GM12873 (cell line): ENCODE measurements around the gene DNAL1.

Experiments used
- TF ChIP-seq, protein P1 (sequence below): IDR thresholded peaks from 2 replicates; pipeline ENCODE4 v1.5.1; 2012; ENCODE audit warnings: low read depth, mild to moderate bottlenecking, moderate library complexity, low read length, control low read depth; ENCODE audit not compliant: insufficient read depth; ENCODE audit errors: missing control alignments

DNAL1 gene

DNA sequence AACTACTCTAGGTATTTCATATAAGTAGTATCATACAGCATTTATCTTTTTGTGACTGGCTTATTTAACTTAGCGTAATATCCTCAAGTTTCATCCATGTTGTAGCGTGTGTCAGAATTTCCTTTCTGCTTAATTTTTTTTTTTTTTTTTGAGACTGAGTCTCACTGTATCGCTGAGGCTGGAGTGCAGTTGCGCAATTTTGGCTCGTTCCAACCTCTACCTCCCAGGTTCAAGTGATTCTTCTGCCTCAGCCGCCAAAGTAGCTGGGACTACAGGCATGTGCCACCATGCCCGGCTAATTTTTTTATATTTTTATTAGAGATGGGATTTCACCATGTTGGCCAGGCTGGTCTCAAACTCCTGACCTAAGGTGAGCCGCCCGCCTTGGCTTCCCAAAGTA, 40.5 kb downstream of the DNAL1 start:
- TF ChIP-seq, protein P1, sequence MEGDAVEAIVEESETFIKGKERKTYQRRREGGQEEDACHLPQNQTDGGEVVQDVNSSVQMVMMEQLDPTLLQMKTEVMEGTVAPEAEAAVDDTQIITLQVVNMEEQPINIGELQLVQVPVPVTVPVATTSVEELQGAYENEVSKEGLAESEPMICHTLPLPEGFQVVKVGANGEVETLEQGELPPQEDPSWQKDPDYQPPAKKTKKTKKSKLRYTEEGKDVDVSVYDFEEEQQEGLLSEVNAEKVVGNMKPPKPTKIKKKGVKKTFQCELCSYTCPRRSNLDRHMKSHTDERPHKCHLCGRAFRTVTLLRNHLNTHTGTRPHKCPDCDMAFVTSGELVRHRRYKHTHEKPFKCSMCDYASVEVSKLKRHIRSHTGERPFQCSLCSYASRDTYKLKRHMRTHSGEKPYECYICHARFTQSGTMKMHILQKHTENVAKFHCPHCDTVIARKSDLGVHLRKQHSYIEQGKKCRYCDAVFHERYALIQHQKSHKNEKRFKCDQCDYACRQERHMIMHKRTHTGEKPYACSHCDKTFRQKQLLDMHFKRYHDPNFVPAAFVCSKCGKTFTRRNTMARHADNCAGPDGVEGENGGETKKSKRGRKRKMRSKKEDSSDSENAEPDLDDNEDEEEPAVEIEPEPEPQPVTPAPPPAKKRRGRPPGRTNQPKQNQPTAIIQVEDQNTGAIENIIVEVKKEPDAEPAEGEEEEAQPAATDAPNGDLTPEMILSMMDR: no peak

DNA sequence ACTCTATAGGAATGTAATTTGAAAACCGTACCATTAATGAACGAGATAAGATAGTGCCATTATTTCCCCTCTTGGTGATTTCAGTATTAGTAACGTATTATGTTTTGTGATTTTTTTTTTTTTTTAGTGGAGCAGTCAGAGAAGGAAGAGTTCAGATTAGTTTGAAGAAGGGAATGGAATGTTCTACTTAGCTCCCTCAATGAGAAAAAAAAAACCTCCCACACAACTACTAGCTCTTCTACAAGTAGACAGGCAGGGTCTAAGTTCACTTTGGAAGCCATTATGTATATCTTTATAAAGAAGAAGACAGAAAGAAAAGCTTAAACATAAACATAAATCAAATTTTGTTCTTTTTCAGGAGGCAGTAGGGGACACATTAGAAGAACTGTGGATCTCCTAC, 42.1 kb downstream of the DNAL1 start:
- TF ChIP-seq, protein P1: no peak

DNA sequence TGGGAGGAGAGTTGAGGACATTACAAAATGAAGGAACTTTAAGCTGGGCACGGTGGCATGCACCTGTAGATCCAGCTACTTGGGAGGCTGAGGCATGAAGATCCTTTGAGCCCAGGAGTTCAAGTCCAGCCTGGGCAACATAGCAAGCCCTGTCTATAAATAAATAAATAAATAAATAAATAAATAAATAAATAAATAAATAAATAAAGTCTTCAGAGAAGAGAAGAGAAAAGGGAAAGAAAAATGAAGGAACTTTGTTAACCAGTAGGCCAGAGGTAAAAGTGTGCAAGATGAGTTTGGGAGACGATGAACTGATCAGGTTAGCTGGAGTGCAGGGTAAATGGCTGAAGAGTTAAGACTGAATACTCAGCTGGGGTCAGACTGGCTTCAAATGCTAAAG, 49.3 kb downstream of the DNAL1 start:
- TF ChIP-seq, protein P1: no peak

DNA sequence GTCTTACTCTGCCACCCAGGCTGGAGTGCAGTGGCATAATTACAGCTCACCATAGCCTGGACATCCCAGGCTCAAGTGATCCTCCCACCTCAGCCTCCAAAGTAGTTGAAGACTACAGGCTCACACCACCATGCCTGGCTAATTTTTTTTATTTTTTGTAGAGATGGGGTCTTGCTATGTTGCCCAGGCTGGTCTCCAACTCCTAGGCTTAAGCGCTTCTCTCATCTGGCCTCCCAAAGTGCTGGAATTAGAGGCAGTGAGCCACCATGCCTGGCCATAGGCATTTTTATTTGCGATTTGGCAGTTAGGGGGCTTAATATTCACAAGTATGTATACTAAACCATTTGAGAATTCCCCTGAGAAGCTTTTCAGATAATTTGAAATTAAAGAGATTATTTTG, 50.3 kb downstream of the DNAL1 start:
- TF ChIP-seq, protein P1: no peak

DNA sequence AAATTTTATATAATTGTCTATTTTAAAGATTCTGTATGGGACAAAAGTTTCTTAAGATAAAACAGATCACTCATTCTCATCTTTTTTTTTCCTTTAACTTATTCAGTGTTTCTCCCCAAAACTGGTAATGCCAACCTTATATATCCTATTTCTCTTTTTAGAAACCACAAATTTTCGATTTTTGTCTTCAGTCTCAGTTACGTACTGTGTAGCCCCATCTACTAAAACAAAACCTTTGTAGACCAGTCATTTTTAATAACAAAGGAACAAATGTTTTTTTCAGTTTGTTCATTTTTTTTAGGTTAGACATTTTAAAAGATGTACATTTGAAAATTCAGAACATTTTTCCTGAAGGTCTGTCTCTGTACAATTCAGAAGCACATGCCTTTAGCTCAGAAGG, 51.2 kb downstream of the DNAL1 start:
- TF ChIP-seq, protein P1: no peak

DNA sequence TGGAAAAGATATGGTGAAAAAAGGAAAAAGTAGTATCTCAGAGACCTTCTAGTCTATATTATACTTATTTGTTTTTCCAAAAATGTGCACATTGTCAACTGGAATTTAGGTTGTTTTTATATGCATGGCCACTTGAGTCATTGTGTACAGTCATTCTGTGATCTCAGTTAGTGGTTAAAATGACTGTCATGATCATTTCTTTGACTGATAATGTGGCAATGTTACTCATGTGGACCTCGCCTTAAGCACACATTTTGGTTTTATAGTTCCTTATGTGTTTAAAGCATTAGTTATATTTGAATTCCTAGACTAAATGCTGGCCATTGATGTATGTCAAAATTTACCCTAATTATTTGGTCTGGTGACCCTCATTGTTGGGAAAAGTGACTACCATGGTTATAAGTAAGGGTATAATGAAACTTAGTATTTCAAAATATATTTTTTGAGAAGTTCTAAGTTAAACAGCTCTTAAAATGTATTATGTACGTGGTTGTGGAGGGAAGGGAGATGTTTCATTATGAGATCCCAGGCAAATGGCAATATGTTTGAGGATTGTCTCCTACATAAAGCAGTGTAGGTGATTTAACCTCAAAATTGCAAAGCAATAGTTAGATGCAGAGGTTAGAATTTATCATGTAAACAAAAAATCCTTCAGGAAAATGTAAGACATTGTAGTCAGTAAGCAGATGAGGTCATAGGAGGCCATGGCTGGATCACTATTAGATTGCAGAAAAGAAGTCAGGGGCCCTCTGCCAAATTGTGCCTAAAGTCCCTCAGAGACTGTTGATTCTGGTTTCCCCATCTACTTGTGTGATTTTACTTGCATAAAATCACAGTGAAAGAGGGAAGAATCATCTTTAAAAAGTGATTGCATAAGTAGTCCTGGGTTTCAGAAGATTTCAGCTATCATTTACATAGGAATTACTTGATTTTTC, 51.9 kb downstream of the DNAL1 start:
- TF ChIP-seq, protein P1: no peak

DNA sequence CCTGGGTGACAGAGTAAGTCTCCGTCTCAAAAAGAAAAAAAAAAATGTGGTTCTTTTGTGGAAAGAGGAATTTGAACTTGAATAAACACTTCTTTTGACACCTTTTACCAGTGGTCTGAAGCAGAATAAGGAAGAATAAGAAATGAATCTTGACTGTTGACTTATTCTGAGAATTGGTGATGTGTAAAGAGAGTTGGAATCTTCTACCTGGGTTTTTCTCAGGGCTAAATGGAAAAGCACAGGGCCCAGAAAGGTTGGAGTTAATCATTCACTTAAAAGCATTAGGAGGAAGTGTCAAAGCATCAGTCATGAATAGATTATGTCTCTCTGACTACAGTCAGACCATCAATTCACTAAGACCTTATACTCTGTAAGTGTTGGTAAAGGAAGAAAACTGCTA, 55.5 kb downstream of the DNAL1 start:
- TF ChIP-seq, protein P1: no peak
